Upper lobe of left lung (tissue), 6 donors: ENCODE results near the gene PTGR1. TPM values are rescaled to one million over a fixed set of nuclear protein-coding genes. Genes with fewer than 3 reads are reported as not detected.
A peak's percentile ranks its signal among the peaks of the same experiment; 100 is the strongest.

Experiments used
- ATAC-seq, 2 donors: fragments of 200-7000 bp; cut with Tn5 transposase; one replicate each; pipeline ENCODE4 v1.9.1; 2022; ENCODE audit warnings: mild to moderate bottlenecking in 2 of 2, moderate library complexity in 2 of 2; ENCODE audit not compliant: low FRiP score in 2 of 2
- DNase-seq, 2 donors: peaks; one replicate each; pipeline ENCODE4 v3.0.0-alpha.2; 2019 to 2020
- H3K27ac ChIP-seq, 4 donors: fragments of 200-600 bp; sonication (generic); one replicate each; pipeline ENCODE4 v1.5.1; 2016 to 2019
- H3K27me3 ChIP-seq, 4 donors: fragments of 200-600 bp; sonication (generic); one replicate each; pipeline ENCODE4 v1.5.1; 2017 to 2019
- H3K36me3 ChIP-seq, 4 donors: fragments of 200-600 bp; sonication (generic); one replicate each; pipeline ENCODE4 v1.5.1; 2016 to 2019
- H3K4me1 ChIP-seq, 4 donors: fragments of 200-600 bp; sonication (generic); one replicate each; pipeline ENCODE4 v1.5.1; 2018 to 2019
- H3K4me3 ChIP-seq, 4 donors: fragments of 200-600 bp; sonication (generic); one replicate each; pipeline ENCODE4 v1.5.1; 2017 to 2019; ENCODE audit warnings: mild to moderate bottlenecking in 2 of 4, moderate library complexity in 1 of 4
- H3K9me3 ChIP-seq, 4 donors: fragments of 200-600 bp; sonication (generic); one replicate each; pipeline ENCODE4 v1.5.1; 2018 to 2019
- CTCF ChIP-seq, 6 experiments: fragments of 450-650 bp in 4 of 6; fragments of 200-600 bp in 2 of 6; sonication (generic) in 2 of 6; IDR thresholded peaks; one replicate each; pipeline ENCODE4 v1.5.1; 2016 to 2019; ENCODE audit warnings: antibody characterized with exemption in 6 of 6
- EP300 ChIP-seq, 4 donors: sonication (generic); formaldehyde crosslinking; IDR thresholded peaks; one replicate each; pipeline ENCODE4 v1.5.1; 2017; ENCODE audit warnings: antibody characterized with exemption in 4 of 4, control low read depth in 2 of 4
- POLR2A ChIP-seq, 4 donors: fragments of 450-650 bp; IDR thresholded peaks; one replicate each; pipeline ENCODE4 v1.5.1; 2016 to 2017; ENCODE audit warnings: antibody characterized with exemption in 4 of 4, mild to moderate bottlenecking in 2 of 4
- POLR2AphosphoS5 ChIP-seq, 2 donors: sonication (generic); formaldehyde crosslinking; IDR thresholded peaks; one replicate each; pipeline ENCODE4 v1.5.1; 2017; ENCODE audit warnings: antibody characterized with exemption in 2 of 2
- WGBS, 2 donors: methylation state at CpG; one replicate each; pipeline ENCODE4 v1.1.5; 2017 to 2018; 5-methylcytosine and 5-hydroxymethylcytosine counted together
- total RNA-seq, 6 donors: library from RNA; depleted of rRNA in 4 of 6; stranded (reverse); fragments of >200 nt in 4 of 6; gene quantifications; one replicate each; pipeline versions ENCODE4 v1.1.0 to v1.2.1, GENCODE V29; 2016 to 2021
- donor health status: DM: no; HTN: no; CAD: no; lungs with moderate emphysema.
- donor health status: DM: no; HTN: yes; CAD: no; lungs with severe emphysema.

Gene PTGR1
- total RNA-seq, result 10 to 100 TPM; 26.9 to 66.7 (median 35.9) TPM

GRCh38 chr9:111599092-111599954 is at the start of gene PTGR1:
PTGR1 (minus strand) TSS chr9:111599647; CDS start chr9:111597422, 2,225 bp downstream.
- H3K27me3 ChIP-seq, result no peaks in the 10 kb centered on the region
- no peaks in the 10 kb centered on the region for H3K9me3 ChIP-seq
- H3K4me1 ChIP-seq, result peaks cover 5 to 11% (median 6%) of the 10 kb centered on the region in 4 donors
- peak within 1 kb of the TSS; percentile 85 to 93 (median 88) for H3K27ac ChIP-seq
- peaks cover 0 to 18% (median 7%) of the 10 kb centered on the region in 4 donors for H3K36me3 ChIP-seq
- ATAC-seq (peak; percentile 91 to 92), DNase-seq (peak; percentile 85 to 94)
- H3K4me3 ChIP-seq, result peak within 1 kb of the TSS; percentile 54 to 83 (median 72)
- 1 to 4% methylated on average over 48 to 57 of the region's 64 CpGs for WGBS, 2 donors
- TF ChIP-seq POLR2A (IDR thresholded peaks at IDR 0.05) (peak in 3 of 4 donors; percentile 24 to 64 (median 29)), POLR2AphosphoS5 (IDR thresholded peaks at IDR 0.05) (peak; percentile 8 to 50), EP300 (IDR thresholded peaks at IDR 0.05) (no peak), CTCF (IDR thresholded peaks at IDR 0.05) (no peak)

GRCh38 chr9:111649016-111649415 is 49.6 kb upstream of the PTGR1 start:
- Histone ChIP-seq H3K27ac (no peak overlapping the region), H3K27me3 (no peaks in the 10 kb centered on the region), H3K36me3 (peaks cover 0 to 52% (median 7%) of the 10 kb centered on the region in 4 donors), H3K9me3 (no peaks in the 10 kb centered on the region), H3K4me1 (no peaks in the 10 kb centered on the region), H3K4me3 (no peak overlapping the region)
- ATAC-seq (no peak), DNase-seq (no peak)
- 88 to 96% methylated on average over 4 of the region's 4 CpGs for WGBS, 2 donors
- TF ChIP-seq POLR2AphosphoS5 (IDR thresholded peaks at IDR 0.05) (no peak), EP300 (IDR thresholded peaks at IDR 0.05) (no peak), POLR2A (IDR thresholded peaks at IDR 0.05) (no peak), CTCF (IDR thresholded peaks at IDR 0.05) (no peak)

- TF ChIP-seq EP300 (IDR thresholded peaks at IDR 0.05) (no peak), POLR2A (IDR thresholded peaks at IDR 0.05) (no peak)
- Histone ChIP-seq H3K27ac (peak overlapping the region in 1 of 4 donors; percentile 59), H3K4me3 (no peak overlapping the region), H3K4me1 (no peaks in the 10 kb centered on the region), H3K9me3 (no peaks in the 10 kb centered on the region), H3K27me3 (no peaks in the 10 kb centered on the region), H3K36me3 (peaks cover 0 to 47% (median 6%) of the 10 kb centered on the region in 4 donors)
- WGBS, 2 donors, result 75 to 82% methylated on average over 4 of the region's 4 CpGs
- ATAC-seq (peak in 1 of 2 donors; percentile 31), DNase-seq (peak in 1 of 2 donors; percentile 36)
Measured at GRCh38 chr9:111648066-111648465, 48.6 kb upstream of the PTGR1 start.

- ATAC-seq, result no peak
- H3K36me3 ChIP-seq, result peaks cover 0 to 47% (median 4%) of the 10 kb centered on the region in 4 donors
- no peak for DNase-seq
- TF ChIP-seq CTCF (IDR thresholded peaks at IDR 0.05), result no peak
- no peak overlapping the region for H3K27ac ChIP-seq
- H3K4me1 ChIP-seq, result no peaks in the 10 kb centered on the region
- no peak overlapping the region for H3K4me3 ChIP-seq
- H3K9me3 ChIP-seq, result no peaks in the 10 kb centered on the region
- WGBS, 2 donors, result 87 to 91% methylated on average over 2 of the region's 2 CpGs
- no peaks in the 10 kb centered on the region for H3K27me3 ChIP-seq
Measured at GRCh38 chr9:111646417-111646816, 47.0 kb upstream of the PTGR1 start.

- 86 to 92% methylated on average over 1 of the region's 1 CpG for WGBS, 2 donors
- H3K4me3 ChIP-seq, result no peak overlapping the region
- TF ChIP-seq POLR2AphosphoS5 (IDR thresholded peaks at IDR 0.05) (no peak), POLR2A (IDR thresholded peaks at IDR 0.05) (no peak), CTCF (IDR thresholded peaks at IDR 0.05) (no peak), EP300 (IDR thresholded peaks at IDR 0.05) (no peak)
- ATAC-seq (no peak), DNase-seq (no peak)
- H3K4me1 ChIP-seq, result no peaks in the 10 kb centered on the region
- peaks cover 0 to 46% (median 4%) of the 10 kb centered on the region in 4 donors for H3K36me3 ChIP-seq
- no peaks in the 10 kb centered on the region for H3K9me3 ChIP-seq
- no peak overlapping the region for H3K27ac ChIP-seq
- no peaks in the 10 kb centered on the region for H3K27me3 ChIP-seq
Measured at GRCh38 chr9:111645806-111646205, 46.4 kb upstream of the PTGR1 start.
